WTC11 (cell line): ENCODE results near the gene NDUFAF2. TPM values are rescaled to one million over a fixed set of nuclear protein-coding genes. Genes with fewer than 3 reads are reported as not detected.

Experiments used
- ATAC-seq: fragments of 200-7000 bp; cut with Tn5 transposase; 2 replicates; pipeline ENCODE4 v1.10.0; 2021; ENCODE audit warnings: mild to moderate bottlenecking, moderate library complexity
- CTCF ChIA-PET: fragments of 300-600 bp; sonication (Branson Sonifier 250); formaldehyde crosslinking; loops from one replicate; lab custom pipeline; 2021; ENCODE audit warnings: antibody characterized with exemption; lab: Charles Lee
- POLR2A ChIA-PET: fragments of 350-600 bp; sonication (Branson Sonifier 250); formaldehyde crosslinking; loops from one replicate; lab custom pipeline; 2021; ENCODE audit warnings: antibody characterized with exemption; lab: Charles Lee
- DNase-seq: peaks from one replicate; pipeline ENCODE4 v3.0.0; 2021; ENCODE audit warnings: low spot score
- H3K27ac Mint-ChIP-seq: 2 replicates; pipeline ENCODE4 v1.8.0; 2021; ENCODE audit warnings: mixed read lengths
- H3K27me3 Mint-ChIP-seq: 2 replicates; pipeline ENCODE4 v1.8.0; 2021; ENCODE audit warnings: low read depth, mild to moderate bottlenecking, moderate library complexity, mixed read lengths
- H3K36me3 Mint-ChIP-seq: 2 replicates; pipeline ENCODE4 v1.8.0; 2021; ENCODE audit warnings: mixed read lengths
- H3K4me1 Mint-ChIP-seq: 2 replicates; pipeline ENCODE4 v1.8.0; 2022; ENCODE audit warnings: mixed read lengths
- H3K4me3 Mint-ChIP-seq: 2 replicates; pipeline ENCODE4 v1.8.0; 2021; ENCODE audit warnings: mild to moderate bottlenecking, moderate library complexity, mixed read lengths
- H3K9me3 Mint-ChIP-seq: 2 replicates; pipeline ENCODE4 v1.8.0; 2021; ENCODE audit warnings: mixed read lengths
- AFF4 ChIP-seq: sonication (generic); formaldehyde crosslinking; IDR thresholded peaks from 2 replicates; pipeline ENCODE4 v1.8.1; 2023; ENCODE audit warnings: mild to moderate bottlenecking, missing genetic modification reagents, borderline replicate concordance
- ATF1 ChIP-seq: sonication (generic); formaldehyde crosslinking; IDR thresholded peaks from 2 replicates; pipeline ENCODE4 v1.8.1; 2023; ENCODE audit warnings: mild to moderate bottlenecking, moderate library complexity, missing genetic modification reagents
- ATF6 ChIP-seq: sonication (generic); formaldehyde crosslinking; IDR thresholded peaks from 2 replicates; pipeline ENCODE4 v1.8.1; 2023; ENCODE audit warnings: mild to moderate bottlenecking, missing genetic modification reagents
- CREB1 ChIP-seq: sonication (generic); formaldehyde crosslinking; IDR thresholded peaks from 2 replicates; pipeline ENCODE4 v1.8.0; 2023; ENCODE audit warnings: mild to moderate bottlenecking, missing genetic modification reagents
- CREM ChIP-seq: sonication (generic); formaldehyde crosslinking; IDR thresholded peaks from 2 replicates; pipeline ENCODE4 v1.8.1; 2022; ENCODE audit warnings: mild to moderate bottlenecking, missing genetic modification reagents, moderate library complexity
- ESRRA ChIP-seq: sonication (generic); formaldehyde crosslinking; IDR thresholded peaks from 2 replicates; pipeline ENCODE4 v1.8.1; 2022; ENCODE audit warnings: mild to moderate bottlenecking, missing genetic modification reagents, borderline replicate concordance
- GTF2I ChIP-seq: fragments of 250-450 bp; sonication (Bioruptor Pico); conservative IDR thresholded peaks from 2 replicates; pipeline ENCODE4 v1.4.0; 2021; ENCODE audit warnings: mild to moderate bottlenecking
- IRF2 ChIP-seq: sonication (generic); formaldehyde crosslinking; IDR thresholded peaks from 2 replicates; pipeline ENCODE4 v1.8.0; 2022; ENCODE audit warnings: low read depth, missing genetic modification reagents, borderline replicate concordance
- MAX ChIP-seq: sonication (generic); formaldehyde crosslinking; IDR thresholded peaks from 2 replicates; pipeline ENCODE4 v1.8.0; 2022; ENCODE audit warnings: mild to moderate bottlenecking, missing genetic modification reagents
- MYBL2 ChIP-seq: sonication (generic); formaldehyde crosslinking; IDR thresholded peaks from 2 replicates; pipeline ENCODE4 v1.8.1; 2023; ENCODE audit warnings: mild to moderate bottlenecking, moderate library complexity, missing genetic modification reagents
- NR1H2 ChIP-seq: sonication (generic); formaldehyde crosslinking; IDR thresholded peaks from 2 replicates; pipeline ENCODE4 v1.9.0; 2021; ENCODE audit warnings: mild to moderate bottlenecking, moderate library complexity, missing genetic modification reagents
- OVOL2 ChIP-seq: fragments of 250-450 bp; sonication (Bioruptor Pico); IDR thresholded peaks from 2 replicates; pipeline ENCODE4 v1.9.0; 2021; ENCODE audit warnings: mild to moderate bottlenecking, borderline replicate concordance
- SOX15 ChIP-seq: fragments of 250-450 bp; sonication (Bioruptor Pico); IDR thresholded peaks from 2 replicates; pipeline ENCODE4 v1.9.0; 2021; ENCODE audit warnings: mild to moderate bottlenecking
- SP1 ChIP-seq: sonication (generic); formaldehyde crosslinking; conservative IDR thresholded peaks from 2 replicates; pipeline ENCODE4 v1.8.1; 2022; ENCODE audit warnings: missing genetic modification reagents
- STAT6 ChIP-seq: sonication (generic); formaldehyde crosslinking; conservative IDR thresholded peaks from 2 replicates; pipeline ENCODE4 v1.8.1; 2023; ENCODE audit warnings: mild to moderate bottlenecking, low read depth, missing genetic modification reagents, moderate library complexity
- TEAD4 ChIP-seq: sonication (generic); formaldehyde crosslinking; IDR thresholded peaks from 2 replicates; pipeline ENCODE4 v1.8.0; 2022; ENCODE audit warnings: mild to moderate bottlenecking, missing genetic modification reagents
- ZNF121 ChIP-seq: sonication (generic); formaldehyde crosslinking; IDR thresholded peaks from 2 replicates; pipeline ENCODE4 v1.8.0; 2023; ENCODE audit warnings: missing genetic modification reagents
- ZNF425 ChIP-seq: fragments of 250-450 bp; sonication (Bioruptor Pico); conservative IDR thresholded peaks from 2 replicates; pipeline ENCODE4 v1.9.0; 2021; ENCODE audit warnings: mild to moderate bottlenecking
- total RNA-seq: library from RNA; stranded (reverse); gene quantifications from 3 replicates; pipeline ENCODE4 v1.2.3, GENCODE V29; 2021
- TF ChIP-seq, protein P1 (sequence below): sonication (generic); formaldehyde crosslinking; IDR thresholded peaks from 2 replicates; pipeline ENCODE4 v1.8.1; 2023; ENCODE audit warnings: mild to moderate bottlenecking, moderate library complexity, missing genetic modification reagents
- TF ChIP-seq, protein P2 (sequence below): sonication (generic); formaldehyde crosslinking; IDR thresholded peaks from 2 replicates; pipeline ENCODE4 v1.8.0; 2023; ENCODE audit warnings: mild to moderate bottlenecking, missing genetic modification reagents

NDUFAF2 gene
- total RNA-seq, 1 experiment from 2014 or later = 42.0 TPM

- H3K4me1 Mint-ChIP-seq = peaks cover 17% of the 10 kb centered on the region
- H3K27me3 Mint-ChIP-seq = no peaks in the 10 kb centered on the region
- H3K9me3 Mint-ChIP-seq = peaks cover 20% of the 10 kb centered on the region
- TF ChIP-seq SP1 (CRISPR knock-in tag) (no peak), SOX15 (CRISPR knock-in tag) (no peak), AFF4 (CRISPR knock-in tag) (no peak), ATF1 (CRISPR knock-in tag) (no peak), STAT6 (CRISPR knock-in tag) (no peak), ATF6 (no peak), TEAD4 (CRISPR knock-in tag) (no peak), CREB1 (no peak), CREM (CRISPR knock-in tag) (no peak)
- ATAC-seq (no peak; the same call in 1 of the 2 replicates), DNase-seq (no peak)
- POLR2A ChIA-PET = no interaction called here
- CTCF ChIA-PET = interaction anchor here (1.4 kb wide), 1 partner anchor 14 kb away, joined by 5 read pairs; no protein-coding TSS in a partner anchor
- no peak overlapping the region for H3K4me3 Mint-ChIP-seq
- H3K36me3 Mint-ChIP-seq = peaks cover 25% of the 10 kb centered on the region
- no peak overlapping the region for H3K27ac Mint-ChIP-seq
These were observed 51.4 kb downstream of the NDUFAF2 start for GRCh38 chr5:60996368-60996767.

DNA sequence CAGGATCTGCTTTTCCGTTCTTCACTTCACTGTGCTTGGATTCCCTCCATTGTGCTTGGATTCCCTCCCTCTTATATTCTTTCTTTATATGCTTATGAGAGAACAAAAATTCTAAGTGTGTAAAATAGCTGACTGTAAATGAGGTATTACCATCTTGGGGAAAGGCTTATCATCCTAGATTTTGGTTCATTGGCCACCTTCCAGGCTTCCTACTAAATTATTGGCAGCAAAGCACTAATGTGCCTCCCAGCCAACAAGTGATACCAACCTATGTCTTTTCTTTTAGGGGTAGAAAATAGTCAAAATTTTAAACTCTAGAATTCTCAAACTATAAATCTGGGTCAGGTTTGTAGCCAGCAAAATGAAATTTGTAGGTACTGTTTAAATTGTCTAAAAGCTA lies 52.7 kb downstream of the NDUFAF2 start:
- POLR2A ChIA-PET = no interaction called here
- ATAC-seq (no peak), DNase-seq (no peak)
- H3K27ac Mint-ChIP-seq = no peak overlapping the region
- CTCF ChIA-PET = no interaction called here
- peaks cover 17% of the 10 kb centered on the region for H3K4me1 Mint-ChIP-seq
- H3K36me3 Mint-ChIP-seq = peaks cover 15% of the 10 kb centered on the region
- H3K9me3 Mint-ChIP-seq = peaks cover 9% of the 10 kb centered on the region
- no peak overlapping the region for H3K4me3 Mint-ChIP-seq
- H3K27me3 Mint-ChIP-seq = no peaks in the 10 kb centered on the region
- TF ChIP-seq ZNF425 (CRISPR knock-in tag) (no peak), MAX (CRISPR knock-in tag) (no peak), CREB1 (no peak), NR1H2 (CRISPR knock-in tag) (no peak), OVOL2 (CRISPR knock-in tag) (no peak), IRF2 (CRISPR knock-in tag) (no peak), GTF2I (CRISPR knock-in tag) (no peak), ZNF121 (CRISPR knock-in tag) (no peak), CREM (CRISPR knock-in tag) (no peak), MYBL2 (CRISPR knock-in tag) (no peak), ESRRA (CRISPR knock-in tag) (no peak)
- TF ChIP-seq, protein P1, sequence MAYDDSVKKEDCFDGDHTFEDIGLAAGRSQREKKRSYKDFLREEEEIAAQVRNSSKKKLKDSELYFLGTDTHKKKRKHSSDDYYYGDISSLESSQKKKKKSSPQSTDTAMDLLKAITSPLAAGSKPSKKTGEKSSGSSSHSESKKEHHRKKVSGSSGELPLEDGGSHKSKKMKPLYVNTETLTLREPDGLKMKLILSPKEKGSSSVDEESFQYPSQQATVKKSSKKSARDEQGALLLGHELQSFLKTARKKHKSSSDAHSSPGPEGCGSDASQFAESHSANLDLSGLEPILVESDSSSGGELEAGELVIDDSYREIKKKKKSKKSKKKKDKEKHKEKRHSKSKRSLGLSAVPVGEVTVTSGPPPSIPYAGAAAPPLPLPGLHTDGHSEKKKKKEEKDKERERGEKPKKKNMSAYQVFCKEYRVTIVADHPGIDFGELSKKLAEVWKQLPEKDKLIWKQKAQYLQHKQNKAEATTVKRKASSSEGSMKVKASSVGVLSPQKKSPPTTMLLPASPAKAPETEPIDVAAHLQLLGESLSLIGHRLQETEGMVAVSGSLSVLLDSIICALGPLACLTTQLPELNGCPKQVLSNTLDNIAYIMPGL (CRISPR knock-in tag) = no peak
- TF ChIP-seq, protein P2, sequence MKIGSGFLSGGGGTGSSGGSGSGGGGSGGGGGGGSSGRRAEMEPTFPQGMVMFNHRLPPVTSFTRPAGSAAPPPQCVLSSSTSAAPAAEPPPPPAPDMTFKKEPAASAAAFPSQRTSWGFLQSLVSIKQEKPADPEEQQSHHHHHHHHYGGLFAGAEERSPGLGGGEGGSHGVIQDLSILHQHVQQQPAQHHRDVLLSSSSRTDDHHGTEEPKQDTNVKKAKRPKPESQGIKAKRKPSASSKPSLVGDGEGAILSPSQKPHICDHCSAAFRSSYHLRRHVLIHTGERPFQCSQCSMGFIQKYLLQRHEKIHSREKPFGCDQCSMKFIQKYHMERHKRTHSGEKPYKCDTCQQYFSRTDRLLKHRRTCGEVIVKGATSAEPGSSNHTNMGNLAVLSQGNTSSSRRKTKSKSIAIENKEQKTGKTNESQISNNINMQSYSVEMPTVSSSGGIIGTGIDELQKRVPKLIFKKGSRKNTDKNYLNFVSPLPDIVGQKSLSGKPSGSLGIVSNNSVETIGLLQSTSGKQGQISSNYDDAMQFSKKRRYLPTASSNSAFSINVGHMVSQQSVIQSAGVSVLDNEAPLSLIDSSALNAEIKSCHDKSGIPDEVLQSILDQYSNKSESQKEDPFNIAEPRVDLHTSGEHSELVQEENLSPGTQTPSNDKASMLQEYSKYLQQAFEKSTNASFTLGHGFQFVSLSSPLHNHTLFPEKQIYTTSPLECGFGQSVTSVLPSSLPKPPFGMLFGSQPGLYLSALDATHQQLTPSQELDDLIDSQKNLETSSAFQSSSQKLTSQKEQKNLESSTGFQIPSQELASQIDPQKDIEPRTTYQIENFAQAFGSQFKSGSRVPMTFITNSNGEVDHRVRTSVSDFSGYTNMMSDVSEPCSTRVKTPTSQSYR = no peak
